ENCODE measurements around the gene ZNF419.
A peak's percentile ranks its signal among the peaks of the same experiment; 100 is the strongest.
"Not testable (repeated sequence)": the region's sequence is repeated elsewhere in the genome, so short reads cannot be mapped to it uniquely, and the experiment has no call there.

ZNF419 gene

DNA sequence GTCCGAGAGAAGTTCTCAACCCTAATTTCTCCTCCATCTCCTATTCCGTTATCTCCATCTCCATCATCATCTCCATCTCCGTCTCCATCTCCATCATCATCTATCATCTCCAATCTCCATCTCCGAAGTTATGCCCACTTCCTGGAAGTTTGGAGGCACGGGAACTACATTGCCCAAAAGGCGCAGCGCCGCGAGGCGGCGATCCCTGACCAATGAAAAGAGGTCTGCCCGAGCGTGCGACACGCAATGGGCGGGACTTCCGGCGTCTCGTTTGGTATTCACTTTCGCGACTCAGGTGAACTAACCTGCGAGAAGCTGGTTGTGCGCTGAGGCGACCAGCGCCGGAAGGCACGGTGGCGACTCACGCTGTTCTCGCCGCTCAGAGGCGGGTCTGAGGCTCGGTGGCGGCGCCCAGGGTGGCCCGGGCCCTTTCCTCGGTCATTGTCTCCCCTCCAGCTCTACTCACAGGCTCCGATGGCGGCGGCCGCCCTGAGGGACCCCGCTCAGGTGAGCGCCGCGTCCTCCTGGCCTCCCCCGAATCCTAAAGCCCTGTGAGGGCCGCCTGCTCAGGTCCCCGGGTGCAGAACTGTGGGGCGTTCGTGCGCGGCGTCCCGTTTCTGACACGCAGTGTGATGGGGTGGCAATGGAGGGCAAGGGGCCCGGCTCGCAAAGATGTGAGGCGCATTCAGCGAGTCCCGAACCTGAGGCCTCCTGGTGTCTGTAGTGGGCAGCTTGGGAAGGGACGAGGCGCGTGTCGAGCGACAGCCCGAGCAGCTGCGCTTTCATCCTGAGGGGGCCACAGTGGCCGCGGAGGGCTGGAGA is at the start of gene ZNF419:
Gene ZNF419, plus strand, starts transcription at position 274 of the 822 bp plus-strand sequence. Its CDS starts 201 bp downstream, at position 475.
- DNase-seq, result peak; percentile 91

DNA sequence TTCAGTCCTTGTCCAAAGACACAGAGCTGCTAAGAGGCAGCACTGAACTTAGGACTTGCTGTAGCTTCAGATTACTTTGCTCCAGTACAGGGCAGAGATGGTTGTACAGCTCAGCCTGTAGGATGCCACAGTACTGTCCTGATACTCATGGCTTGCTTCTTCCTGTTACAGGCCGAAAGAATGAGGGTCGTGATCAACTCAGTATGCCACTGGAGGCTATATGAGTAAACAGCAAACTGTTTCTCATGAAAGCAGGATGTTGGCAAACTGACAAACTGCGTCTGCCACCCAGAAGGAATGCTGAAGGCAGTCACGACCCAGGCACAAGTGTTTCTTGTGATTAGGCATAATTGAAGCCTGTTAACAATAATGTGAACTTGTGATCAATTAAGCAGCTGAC is 49.6 kb upstream of the ZNF419 start:
- no peak for DNase-seq

DNA sequence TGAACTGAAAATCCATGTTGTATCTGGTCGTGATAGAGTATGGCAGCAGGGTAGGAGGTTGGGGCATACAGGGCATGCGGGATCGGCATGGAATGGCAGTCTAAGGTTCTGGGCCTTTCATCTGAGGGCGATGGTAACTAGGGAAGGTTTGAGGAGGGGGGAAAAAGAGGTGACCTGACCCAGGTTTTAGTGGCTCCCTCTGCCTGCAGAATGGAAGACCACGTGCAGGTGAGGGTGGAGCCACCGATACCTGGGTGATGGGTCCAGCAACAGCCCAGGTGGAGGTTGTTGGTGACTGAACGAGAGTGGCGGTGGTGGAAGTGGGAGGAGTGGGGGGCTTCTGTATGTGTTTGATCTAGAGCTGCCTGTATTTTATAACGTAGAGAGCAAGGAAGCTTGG is 48.6 kb upstream of the ZNF419 start:
- DNase-seq, result no peak

DNA sequence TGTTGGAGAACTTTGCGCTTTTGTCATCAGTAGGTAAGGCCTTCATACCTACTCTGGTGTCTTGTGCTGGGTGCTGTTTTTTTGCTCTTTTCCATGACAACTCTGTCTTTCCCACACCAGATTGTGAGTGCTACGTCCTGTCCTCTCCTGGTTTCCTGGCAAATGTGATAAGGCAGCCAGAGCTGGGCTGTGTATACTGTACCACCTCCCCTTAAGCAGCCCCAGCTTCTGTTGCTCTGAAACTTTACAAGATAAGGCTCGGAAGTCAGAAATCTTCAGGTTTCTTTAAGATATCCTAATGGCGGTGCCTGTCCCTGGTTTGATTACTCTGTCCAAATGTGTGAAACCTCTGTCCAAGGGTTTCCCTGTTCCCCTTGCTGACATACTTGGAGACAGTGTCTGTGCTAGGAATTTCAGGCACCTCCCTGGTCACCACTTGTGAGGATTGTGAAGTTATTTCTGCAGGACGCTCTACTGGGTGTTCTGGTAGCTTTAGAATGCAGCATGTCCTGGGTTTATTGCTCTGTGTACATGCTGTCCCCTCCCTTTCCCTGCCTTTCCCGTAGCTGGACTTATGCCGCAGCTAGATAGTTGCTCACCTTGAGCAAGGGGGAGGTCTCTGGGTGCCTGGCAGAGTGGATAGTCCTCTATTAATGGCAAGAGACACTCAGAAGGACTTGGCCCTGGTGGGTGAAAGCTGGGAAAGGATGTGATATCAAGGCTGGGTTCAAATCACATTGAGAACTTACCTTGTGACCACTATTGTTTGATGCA is 45.4 kb upstream of the ZNF419 start:
- DNase-seq, result no peak

DNA sequence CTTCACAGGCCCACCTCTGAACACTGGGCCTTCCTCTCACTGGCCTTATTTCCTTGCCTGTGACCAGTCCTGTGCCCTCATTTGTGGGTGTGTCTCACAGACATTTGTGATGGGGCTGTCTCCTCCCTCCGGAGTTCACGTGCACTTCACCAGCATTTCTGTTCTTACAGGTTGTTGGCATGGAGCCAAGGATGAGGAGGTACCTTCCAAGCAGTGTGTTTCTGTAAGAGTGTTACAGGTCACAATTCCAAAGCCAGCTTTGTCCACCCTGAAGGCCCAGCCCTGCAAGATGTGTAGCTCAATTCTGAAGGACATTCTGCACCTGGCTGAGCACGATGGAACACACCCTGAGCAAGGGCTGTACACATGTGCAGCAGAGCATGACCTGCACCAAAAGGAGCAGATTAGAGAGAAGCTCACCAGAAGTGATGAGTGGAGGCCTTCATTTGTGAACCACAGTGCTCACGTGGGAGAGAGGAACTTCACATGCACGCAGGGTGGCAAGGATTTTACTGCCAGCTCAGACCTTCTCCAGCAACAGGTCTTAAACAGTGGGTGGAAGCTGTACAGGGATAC is 44.3 kb upstream of the ZNF419 start:
- no peak for DNase-seq

DNA sequence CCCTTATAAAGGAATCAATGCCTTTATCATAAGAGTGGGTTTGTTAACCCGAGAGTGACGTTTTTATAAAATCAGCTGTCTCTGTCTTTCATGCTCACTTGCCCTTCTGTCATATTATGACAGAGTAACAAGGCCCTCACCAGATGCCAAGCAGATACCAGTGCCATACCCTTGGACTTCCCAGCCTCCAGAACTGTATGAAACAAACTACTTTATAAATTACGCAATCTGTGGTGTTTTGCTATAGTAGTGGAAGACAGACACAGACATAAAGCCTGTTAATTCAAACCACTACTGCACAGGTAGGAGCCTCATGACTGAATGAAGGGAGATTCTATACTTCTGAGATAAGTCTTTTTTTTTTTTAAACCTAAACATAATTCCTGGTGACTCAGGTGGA is 35.2 kb upstream of the ZNF419 start:
- DNase-seq, result no peak

DNA sequence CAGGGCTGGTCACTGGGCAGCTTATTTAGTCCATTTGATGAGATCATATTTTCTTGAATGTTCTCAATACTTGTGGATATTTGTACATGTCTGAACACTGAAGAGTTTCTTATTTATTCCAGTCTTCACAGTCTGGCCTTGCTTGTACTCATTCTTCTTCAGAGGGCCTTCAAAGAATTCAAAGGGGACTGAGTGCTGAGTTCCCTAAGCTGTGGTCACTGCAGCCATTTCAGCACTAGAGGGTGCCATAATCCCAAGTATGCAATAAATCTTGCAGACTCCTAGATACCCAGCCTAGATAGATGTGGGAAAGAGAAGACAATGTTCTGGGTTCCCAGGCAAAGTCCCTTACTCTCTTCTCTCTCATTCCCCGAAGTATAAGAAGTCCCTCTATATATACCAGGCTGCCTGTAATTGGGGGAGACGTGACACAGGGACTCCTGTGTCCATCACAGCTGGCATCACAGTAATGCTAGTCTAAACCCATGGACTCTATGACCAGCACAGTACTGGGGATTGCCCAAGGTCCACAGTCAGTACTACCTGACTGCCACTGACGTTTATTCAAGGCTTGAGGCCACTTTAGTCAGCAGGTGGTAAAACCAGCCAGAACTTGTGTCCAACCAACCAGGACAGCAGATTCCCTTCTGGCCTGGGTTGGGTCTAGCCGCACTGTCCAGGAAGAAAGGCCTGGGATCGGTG is 21.7 kb upstream of the ZNF419 start:
- peak; percentile 75 for DNase-seq

DNA sequence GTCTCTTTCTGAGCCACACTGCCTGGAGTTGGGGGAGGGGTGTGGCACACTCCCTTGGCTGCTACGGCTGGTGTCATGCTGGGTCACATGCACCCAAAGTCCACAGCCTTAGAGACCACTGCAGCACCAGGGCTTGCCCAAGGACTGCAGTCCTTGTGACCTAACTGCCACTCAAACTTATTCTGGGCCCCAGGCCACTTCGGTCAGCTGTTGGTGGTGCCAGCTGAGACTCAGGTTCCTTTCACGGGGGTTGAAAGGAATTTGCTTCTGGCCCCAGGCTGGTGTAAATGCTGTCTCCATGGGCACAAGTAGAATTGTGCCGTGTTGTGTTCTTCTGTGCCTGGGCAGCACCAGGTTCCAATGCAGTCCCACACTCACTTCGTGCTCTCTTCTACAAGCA is 21.1 kb upstream of the ZNF419 start:
- DNase-seq, result no peak

DNA sequence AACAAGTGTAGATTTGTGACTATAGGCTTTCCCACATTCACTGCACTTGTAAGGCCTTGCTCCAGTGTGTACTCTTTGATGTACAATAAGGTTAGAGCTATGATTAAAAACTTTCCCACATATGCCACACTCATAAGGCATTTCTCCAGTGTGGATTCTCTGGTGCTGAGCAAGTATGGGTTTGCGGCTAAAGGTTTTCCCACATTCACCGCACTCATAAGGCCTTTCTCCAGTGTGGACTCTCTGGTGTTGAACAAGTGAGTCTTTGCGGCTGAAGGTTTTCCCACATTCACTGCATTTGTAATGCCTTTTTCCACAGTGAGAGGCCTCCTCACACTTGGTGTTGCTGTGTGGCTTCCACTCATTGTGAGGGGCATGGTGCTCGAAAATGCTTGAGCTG is 13.9 kb upstream of the ZNF419 start:
- no peak for DNase-seq

DNA sequence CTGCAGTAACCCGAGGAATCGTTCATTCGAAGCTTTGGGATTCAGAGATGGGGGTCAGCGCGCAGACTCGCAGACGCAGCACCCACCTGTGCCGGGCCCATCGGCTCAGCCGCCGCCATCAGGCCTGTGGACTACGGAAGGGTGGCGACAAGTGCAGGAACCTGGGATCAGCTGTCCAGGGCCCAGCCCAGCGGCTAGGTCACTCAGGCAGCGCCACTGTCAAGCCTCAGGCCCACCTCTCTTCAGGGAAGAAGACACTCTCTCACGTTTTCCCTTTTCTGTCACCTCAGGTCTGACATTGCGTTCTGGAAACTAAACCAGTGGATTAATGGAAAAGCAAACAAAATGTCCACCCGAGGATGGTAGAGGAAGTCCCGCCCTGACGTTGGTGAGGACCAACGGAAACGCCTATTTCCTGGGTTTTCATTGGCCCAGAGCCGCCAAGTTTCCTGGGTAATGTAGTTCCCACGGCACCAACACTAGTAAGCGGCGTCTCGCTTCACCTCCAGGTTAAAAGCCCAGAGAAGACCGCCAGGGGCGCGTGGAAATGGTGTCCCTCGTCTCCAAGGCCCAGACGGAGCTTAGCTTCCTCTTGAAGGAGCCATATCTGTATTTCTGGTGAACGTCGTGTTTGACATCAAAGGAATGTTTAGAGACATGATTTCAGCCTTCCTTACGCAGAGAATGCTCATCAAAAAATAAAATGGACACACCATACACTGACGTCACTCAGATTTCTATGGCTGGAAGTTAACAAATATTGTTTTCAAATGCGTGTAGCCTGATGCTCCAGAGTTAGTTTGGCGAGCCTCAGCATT is 10.2 kb upstream of the ZNF419 start, which contains the start of gene ZNF772:
Gene ZNF772, minus strand, starts transcription at position 376 of the 818 bp plus-strand sequence. Its CDS starts 257 bp downstream, at position 119.
- peak; percentile 99 for DNase-seq

DNA sequence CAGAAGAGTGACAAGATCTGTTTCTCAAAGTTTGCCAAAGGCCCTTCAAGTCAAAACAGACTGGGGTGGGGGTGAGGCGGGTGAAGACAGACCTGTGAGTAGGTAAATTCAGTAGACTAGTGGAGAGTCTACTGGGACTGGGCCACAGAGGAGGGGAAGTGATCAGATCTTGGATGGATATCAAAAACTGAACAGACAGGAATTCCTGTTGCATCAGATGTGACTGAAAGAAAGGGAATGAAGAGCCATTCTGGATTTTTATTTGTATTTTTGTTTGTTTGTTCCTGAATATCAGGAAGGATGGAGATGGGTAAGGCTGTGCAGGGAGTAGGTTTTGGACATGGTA is 722 bp downstream of the ZNF419 start:
- not testable (repeated sequence) for DNase-seq

DNA sequence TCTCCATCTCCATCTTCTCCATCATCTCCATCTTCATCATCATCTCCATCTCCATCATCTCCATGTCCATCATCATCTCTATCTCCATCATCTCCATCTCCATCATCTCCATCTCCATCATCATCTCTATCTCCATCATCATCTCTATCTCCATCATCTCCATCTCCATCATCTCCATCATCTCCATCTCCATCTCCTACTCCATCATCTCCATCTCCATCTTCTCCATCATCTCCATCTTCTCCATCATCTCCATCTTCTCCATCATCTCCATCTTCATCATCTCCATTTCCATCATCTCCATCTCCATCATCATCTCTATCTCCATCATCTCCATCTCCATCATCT is 11.8 kb downstream of the ZNF419 start:
- not testable (repeated sequence) for DNase-seq

DNA sequence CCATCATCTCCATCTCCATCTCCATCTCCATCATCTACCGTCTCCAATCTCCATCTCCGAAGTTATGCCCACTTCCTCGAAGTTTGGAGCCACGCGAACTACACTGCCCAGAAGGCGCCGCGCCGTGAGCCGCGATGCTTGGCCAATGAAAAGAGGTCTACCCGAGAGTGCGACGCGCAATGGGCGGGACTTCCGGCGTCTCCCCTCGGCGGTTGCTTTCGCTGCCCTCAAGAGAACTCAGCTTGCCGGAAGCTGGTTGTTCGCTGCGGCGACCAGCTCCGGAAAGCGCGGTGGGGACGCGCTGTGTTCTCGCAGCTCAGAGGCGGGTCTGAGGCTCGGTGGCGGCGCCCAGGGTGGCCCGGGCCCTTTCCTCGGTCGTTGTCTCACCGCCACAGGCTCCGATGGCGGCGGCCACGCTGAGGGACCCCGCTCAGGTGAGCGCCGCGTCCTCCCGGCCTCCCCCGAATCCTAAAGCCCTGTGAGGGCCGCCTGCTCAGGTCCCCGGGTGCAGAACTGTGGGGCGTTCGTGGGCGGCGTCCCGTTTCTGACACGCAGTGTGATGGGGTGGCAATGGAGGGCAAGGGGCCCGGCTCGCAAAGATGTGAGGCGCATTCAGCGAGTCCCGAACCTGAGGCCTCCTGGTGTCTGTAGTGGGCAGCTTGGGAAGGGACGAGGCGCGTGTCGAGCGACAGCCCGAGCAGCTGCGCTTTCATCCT is 12.3 kb downstream of the ZNF419 start, which contains the start of gene ZNF773:
Gene ZNF773, plus strand, starts transcription at position 259 of the 716 bp plus-strand sequence. Its CDS starts 143 bp downstream, at position 402.
- peak; percentile 97 for DNase-seq

DNA sequence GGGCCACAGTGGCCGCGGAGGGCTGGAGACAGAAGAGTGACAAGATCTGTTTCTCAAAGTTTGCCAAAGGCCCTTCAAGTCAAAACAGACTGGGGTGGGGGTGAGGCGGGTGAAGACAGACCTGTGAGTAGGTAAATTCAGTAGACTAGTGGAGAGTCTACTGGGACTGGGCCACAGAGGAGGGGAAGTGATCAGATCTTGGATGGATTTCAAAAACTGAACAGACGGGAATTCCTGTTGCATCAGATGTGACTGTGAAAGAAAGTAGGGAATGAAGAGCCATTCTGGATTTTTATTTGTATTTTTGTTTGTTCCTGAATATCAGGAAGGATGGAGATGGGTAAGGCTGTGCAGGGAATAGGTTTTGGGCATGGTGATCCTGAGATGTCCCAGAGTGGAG is 12.8 kb downstream of the ZNF419 start:
- not testable (repeated sequence) for DNase-seq

DNA sequence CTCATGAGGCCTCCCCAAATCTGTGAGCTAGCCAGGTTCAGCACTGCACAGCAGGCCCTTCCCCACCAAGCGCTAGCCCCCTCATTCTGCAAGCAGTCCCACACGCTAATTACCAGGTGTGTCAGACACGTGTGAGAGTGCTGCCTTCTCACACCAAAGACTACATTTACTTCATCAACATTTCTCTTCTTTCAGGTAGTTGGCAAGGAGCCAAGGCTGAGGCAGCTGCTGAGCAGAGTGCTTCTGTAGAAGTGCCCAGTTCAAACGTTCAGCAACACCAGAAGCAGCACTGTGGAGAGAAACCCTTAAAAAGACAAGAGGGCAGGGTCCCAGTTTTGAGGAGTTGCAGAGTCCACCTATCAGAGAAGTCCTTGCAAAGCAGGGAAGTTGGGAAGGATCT is 18.6 kb downstream of the ZNF419 start:
- no peak for DNase-seq

DNA sequence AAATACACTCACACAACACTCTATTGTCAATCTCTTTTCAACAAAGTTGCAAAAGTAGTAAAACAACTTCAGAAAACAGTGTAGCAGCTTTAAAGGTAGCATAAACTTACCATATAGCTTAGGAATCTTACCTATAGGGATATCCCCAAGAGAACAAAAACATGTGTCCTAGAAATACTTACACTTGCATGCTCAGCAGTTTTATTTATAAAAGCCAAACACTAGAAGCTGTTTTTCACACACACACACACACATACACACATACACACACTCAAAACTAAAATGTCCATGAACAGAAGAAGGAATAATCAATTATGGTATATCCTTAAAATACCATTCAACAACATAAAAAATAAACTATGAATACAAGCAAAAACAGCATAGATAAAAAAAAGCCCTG is 23.9 kb downstream of the ZNF419 start:
- no peak for DNase-seq

DNA sequence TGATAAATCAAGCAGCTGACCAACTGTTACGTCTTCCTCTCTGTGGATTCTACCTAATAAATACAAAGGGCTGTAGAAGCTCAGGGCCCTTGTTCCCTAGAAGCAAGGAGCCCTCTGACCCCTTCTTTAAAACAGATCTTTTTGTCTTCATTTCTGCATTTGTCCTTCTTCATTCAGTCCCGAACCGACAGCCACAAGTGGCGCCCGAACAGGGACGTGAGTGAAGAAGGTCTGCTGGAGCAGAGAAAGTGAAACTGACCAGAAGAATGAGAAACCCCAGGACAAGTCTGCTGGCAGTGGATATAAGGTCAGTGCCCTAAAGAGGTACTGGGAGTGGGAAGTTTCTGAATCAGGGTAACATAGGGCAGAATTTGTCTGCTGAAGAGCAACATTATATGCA is 25.3 kb downstream of the ZNF419 start:
- no peak for DNase-seq

DNA sequence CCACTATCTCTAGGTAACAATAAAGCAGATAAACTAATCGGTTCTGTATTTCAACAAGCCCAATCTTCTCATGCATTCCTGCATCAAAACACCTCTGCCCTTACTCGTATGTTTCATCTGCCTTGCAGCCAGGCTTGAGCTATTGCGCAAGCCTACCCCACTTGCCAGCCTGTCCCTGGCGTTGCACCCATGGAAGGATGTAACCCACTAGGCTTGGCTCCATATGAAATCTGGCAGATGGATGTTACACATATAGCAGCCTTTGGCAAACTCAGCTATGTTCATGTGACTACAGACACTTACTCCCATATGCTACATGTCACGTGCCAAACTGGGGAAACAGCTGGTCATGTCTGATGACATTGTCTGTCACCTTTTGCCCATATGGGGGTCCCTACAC is 27.7 kb downstream of the ZNF419 start:
- DNase-seq, result no peak

DNA sequence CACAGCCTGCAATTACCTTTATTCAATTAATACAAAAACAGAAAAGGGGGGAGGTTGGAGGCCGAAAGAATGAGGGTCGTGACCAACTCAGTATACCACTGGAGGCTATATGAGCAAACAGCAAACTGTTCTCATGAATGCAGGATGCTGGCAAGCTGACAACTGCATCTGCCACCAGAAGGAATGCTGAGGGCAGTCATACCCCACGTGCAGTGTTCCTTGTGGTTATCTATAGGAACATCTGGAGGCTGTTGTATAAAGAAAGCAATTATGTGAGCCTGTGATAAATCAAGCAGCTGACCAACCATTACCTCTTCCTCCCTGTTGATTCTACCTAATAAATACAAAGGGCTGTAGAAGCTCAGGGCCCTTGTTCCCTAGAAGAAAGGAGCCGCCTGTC is 30.5 kb downstream of the ZNF419 start:
- not testable (repeated sequence) for DNase-seq

DNA sequence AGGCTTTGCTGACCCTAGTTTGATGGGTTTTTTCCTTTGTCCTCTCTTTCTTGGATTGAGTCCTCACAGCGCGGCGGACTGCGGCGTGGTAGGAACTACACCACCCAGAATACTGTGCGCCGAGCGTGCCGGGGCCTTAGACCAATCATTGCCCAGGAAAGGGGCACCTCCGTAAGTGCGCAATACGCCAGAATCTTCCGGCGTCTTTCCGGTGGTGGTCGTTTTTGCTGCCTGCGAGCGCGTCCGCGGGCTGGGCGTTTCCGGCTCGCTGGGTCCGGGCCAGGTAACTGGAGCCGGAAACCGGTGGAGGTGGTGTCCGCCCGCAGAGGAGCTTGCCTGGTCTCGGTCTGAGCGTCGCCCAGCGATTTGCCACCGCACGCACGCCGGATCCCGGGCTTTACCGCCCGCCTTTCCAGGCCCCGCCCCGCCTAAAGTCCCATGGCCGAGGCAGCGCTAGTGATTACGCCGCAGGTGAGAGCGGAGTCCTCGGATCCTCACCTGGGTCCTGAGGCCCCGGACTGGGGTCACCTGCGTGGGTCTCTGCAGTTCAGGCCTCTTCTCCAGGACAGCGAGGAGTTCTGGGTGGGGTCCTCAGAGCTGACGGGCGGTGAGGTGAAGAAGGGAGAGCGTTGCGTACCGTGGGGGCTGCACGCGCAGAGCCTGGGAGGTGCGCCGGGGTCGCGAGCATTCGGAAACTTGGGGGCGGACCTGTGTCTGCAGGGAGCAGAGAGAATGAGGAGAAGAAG is 39.8 kb downstream of the ZNF419 start, which contains the start of gene ZNF549:
Gene ZNF549, plus strand, starts transcription at position 221 of the 746 bp plus-strand sequence. Its CDS starts 218 bp downstream, at position 439.
- DNase-seq, result peak; percentile 96
